GM21717 (cell line): Measurements from ENCODE around the gene MMRN2.
"Not testable (repeated sequence)": the region's sequence is repeated elsewhere in the genome, so short reads cannot be mapped to it uniquely, and the experiment has no call there.

Source experiments
- ATAC-seq: cut with Tn5 transposase; IDR thresholded peaks from one replicate; pipeline ENCODE4 v1.9.1; 2021; ENCODE audit warnings: mild to moderate bottlenecking, moderate library complexity; ENCODE audit not compliant: unreplicated experiment

Gene MMRN2, protein sequence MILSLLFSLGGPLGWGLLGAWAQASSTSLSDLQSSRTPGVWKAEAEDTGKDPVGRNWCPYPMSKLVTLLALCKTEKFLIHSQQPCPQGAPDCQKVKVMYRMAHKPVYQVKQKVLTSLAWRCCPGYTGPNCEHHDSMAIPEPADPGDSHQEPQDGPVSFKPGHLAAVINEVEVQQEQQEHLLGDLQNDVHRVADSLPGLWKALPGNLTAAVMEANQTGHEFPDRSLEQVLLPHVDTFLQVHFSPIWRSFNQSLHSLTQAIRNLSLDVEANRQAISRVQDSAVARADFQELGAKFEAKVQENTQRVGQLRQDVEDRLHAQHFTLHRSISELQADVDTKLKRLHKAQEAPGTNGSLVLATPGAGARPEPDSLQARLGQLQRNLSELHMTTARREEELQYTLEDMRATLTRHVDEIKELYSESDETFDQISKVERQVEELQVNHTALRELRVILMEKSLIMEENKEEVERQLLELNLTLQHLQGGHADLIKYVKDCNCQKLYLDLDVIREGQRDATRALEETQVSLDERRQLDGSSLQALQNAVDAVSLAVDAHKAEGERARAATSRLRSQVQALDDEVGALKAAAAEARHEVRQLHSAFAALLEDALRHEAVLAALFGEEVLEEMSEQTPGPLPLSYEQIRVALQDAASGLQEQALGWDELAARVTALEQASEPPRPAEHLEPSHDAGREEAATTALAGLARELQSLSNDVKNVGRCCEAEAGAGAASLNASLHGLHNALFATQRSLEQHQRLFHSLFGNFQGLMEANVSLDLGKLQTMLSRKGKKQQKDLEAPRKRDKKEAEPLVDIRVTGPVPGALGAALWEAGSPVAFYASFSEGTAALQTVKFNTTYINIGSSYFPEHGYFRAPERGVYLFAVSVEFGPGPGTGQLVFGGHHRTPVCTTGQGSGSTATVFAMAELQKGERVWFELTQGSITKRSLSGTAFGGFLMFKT

DNA sequence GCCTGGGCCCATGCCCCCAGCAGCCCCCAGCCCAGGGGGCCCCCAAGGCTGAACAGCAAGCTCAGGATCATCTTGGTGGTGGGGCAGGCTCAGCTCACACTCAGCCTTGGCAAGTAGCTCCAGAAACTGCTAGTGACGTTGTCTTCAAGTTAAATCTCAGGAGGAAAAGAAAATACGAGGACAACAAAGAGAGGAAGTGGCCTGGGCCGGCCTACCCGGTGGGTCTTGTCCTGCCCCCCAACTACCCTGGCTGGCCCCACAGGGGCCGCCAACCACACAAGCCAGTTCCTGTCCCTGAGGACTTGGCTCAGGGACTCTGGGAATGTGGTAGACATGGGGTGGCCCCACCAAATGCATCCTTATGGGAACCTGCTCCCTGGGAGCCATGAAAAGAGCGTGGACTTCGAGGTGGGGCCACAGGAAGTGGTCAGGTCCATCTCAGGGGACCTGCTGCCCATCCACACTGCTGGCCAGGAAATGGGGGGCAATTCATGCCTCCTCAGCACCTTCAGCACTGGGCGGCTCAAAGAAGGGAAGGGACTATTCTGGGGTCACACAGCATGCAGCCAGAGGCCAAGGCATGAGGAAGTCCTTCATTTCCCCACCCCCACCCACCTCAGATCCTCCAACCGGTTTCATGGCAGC, at the start of gene MMRN2:
TSS of gene MMRN2 (minus strand) at position 145 of the 645 bp plus-strand sequence. CDS start at position 71, 74 bp downstream.
- ATAC-seq: no peak

DNA sequence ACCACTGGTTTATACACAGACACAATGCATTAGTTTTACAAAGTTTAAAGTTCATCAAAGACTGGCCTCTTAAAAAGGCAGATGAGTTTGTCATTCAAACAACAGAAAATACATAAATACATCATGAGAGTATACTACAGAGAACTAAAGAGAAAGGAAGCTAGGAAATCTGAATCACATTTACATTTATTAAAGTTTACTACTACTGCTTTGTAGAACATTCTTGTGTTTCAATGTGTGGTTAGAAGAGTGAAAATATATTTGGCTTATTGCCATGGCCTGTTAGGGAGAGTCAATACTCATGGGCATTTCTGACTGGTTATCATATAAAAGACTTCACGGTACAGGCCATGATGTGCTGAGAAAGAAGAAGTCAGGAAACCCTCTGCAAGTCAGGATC, 49.7 kb upstream of the MMRN2 start:
- not testable (repeated sequence) for ATAC-seq

DNA sequence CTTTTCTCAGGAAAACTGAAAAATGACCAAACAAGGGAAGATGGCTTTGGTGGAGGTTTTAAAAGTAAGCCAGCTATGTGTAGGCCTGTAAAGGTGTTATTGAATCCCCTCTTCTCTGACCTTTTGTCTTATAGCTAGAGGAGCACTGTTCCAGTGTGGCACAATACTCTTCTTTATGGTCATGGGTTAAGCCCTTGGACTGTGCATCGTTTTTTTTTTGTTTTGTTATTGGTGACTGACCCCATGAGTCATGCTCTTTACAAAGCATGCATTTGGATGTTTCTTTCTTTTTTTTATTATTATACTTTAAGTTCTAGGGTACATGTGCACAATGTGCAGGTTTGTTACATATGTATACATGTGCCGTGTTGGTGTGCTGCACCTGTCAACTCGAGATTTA, 43.1 kb upstream of the MMRN2 start:
- no peak for ATAC-seq

DNA sequence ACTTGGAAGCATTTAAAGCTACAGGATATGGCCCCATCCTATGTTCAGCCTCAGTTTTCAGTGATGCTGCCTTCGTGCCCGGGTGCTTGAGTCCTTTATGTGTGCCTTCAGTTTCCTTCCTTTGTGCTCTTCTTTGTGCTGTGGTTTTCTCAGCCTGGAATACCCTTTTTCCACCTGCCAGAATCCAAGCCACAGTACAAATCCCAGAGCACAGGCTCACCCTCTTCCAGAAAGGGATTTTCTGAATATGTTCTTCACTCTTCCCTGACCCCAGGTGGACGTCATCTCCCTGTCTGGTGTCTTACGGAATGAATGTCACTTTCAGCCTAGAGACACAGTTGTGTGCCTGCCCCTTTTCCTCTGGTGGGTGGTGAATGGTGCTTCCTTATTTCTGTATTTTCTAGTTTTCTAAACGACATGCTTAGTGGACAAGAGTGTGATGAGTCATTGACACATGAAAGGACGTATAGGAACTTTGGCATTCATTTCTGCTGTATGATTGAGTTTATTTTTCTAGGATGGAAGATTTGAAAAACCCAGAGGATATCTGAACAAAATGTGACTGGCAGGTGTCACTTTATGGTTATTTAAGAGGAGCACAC, 42.5 kb upstream of the MMRN2 start:
- not testable (repeated sequence) for ATAC-seq

DNA sequence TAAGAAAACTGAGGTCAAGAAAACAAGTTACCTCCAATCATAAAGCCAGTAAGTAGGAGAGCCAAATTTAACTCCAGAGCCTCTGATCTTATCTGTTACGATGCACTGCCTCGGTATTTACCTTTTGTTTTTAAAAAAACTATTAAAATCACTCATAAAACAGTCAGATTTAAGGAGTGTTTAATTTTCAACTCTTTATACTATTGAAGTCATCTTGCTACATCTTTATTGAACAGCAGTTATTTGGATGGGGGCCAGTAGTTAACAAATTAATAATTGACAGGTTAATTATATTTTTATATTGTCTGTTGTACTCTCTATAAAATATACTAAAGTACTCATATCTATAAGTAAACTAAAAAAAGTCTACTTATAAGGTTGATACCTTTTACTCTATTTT, 35.5 kb upstream of the MMRN2 start:
- no peak for ATAC-seq

DNA sequence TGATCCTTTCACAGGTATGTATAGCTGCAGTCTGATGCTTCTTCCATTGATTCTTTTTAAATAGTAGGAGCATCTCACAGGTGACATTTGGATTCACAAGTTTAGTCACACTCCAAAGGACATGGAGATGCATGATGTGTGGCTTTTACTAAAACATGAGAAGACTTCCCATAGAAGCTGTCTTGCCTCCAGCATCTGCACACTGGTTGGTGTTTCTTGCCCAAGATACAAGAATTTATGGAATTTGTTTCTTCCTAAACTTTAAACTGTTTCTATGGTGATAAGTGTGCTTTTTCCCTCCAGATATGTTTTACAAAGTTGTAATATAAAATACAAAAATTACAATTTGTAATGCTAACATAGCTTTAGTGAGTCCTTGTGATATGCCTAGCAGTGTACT, 35.0 kb upstream of the MMRN2 start:
- ATAC-seq: no peak

DNA sequence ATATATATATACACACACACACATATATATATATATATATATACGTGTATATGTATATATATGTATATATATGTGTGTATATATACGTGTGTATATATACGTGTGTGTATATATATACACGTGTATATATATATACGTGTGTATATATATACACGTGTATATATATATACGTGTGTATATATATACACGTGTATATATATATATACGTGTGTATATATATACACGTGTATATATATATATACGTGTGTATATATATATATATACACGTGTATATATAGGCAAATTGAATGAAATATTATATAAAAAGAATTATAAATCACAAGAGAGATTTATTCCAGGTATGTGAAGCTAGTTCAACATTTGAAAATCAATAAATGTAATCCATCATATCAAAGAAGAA, 33.9 kb upstream of the MMRN2 start:
- not testable (repeated sequence) for ATAC-seq

DNA sequence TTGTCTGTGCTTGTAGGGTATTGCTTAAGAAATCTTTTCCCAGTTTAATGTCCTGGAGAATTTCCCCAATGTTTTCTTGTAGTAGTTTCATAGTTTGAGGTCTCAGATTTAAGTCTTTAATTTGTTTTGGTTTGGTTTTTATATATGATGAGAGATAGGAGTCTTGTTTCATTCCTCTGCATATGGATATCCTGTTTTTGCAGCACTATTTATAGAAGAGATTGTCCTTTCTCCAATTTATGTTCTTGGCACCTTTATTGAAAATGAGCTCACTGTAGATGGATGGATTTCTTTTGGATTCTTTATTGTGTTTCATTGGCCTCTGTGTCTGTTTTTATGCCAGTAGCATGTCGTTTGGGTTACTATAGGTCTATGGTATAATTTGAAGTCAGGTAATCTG, 31.1 kb upstream of the MMRN2 start:
- no peak for ATAC-seq

DNA sequence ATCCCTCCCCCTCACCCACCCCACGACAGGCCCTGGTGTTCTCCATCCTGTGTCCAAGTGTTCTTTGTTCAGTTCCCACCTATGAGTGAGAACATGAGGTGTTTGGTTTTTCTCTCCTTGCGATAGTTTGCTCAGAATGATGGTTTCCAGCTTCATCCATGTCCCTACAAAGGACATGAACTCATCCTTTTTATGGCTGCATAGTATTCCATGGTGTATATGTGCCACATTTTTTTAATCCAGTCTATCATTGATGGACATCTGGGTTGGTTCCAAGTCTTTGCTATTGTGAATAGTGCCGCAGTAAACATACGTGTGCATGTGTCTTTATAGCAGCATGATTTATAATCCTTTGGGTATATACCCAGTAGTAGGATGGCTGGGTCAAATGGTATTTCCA, 27.1 kb upstream of the MMRN2 start:
- not testable (repeated sequence) for ATAC-seq

DNA sequence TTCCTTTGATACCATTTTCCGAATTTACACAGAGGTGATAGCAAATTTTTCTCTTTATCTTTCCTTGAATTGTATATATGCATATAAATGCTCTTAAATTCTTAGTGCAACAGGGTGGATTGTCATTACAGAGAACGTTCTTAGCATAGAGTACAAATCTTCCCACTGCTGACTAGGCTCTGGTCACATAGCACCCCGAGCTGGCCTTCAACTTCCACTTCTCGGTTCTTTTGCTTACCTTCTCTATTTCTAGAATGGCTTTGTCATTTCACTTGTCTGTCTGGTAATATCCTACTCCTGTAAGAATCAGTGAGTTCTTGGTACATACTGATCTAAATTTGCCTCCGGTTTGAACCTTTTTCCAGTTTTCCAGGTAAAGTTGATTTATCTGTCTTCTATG, 24.3 kb upstream of the MMRN2 start:
- ATAC-seq: no peak

DNA sequence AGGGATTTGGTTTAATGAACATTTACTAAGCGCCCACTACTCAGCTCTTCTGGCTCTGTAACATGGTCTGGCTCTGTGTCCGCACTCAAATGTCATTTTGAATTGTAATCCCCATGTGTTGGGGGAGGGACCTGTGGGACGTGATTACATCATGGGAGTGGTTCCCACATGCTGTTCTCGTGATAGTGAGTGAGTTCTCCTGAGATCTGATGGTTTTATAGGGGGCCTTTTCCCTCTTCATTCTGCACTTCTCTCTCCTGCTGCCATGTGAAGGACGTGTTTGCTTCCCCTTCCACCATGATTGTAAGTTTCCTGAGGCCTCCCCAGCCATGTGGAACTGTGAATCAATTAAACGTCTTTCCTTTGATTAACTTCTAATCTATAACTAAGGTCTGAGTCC, 23.6 kb upstream of the MMRN2 start:
- ATAC-seq: not testable (repeated sequence)

DNA sequence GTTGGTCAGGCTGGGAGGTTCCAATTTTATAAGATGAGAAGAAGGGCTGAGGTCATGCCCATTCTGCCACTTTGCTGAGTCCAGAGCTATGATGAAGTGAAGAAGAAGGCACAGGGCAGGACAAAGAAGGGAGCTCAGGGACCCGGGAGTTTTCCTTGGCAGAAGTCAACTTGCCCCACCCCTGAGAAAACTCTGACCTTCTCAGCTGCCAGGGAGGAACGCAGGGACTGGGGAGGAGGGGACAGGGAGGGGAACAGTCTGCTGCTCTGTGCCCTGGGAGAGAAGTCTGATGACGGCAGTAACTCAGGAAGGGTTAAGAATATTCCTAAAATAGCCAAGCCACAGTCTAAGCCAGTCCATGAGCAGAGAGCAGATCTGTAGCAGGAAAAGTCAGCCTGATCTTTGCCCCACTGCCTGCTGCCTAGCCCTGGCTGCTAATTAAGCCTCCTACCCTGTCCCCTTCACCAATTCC, 22.6 kb upstream of the MMRN2 start:
- no peak for ATAC-seq

DNA sequence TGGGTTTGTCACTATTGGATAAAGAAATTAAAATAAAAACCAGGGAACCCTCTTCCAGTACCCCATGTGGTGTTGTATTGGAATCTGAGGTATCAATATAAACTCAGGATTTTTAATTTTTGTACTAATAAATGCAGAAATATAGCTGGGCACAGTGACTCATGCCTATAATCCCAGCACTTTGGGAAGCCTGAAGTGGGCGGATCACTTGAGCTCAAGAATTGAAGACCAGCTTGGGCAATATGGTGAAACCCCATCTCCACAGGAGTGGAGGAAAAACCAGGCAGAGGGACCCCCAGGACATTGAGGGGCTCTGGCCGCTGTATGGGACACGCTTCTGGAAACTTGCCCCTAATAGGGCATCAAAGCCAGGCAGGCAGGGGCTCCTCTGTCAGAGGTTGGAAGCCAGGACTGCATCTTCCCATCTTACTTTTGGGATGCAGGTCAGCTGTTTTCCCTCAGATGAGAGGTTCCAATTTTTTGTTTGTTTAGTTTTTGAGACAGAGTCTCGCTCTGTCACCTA, 21.9 kb upstream of the MMRN2 start:
- ATAC-seq: no peak

DNA sequence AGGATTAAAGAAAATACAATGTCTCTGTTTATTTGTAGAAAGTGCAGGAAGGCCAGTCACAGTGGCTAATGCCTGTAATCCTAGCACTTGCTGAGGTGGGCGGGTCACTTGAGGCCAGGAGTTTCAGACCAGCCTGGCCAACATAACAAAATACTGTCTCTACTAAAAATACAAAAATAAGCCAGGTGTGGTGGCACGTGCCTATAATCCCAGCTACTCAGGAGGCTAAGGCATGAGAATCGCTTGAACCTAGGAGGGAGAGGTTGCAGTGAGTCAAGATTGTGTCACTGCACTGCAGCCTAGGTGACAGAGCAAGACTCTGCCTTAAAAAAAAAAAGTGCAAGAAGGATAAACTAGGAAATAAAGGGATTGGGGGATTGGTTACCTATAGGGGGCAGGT, 21.0 kb upstream of the MMRN2 start:
- ATAC-seq: not testable (repeated sequence)

DNA sequence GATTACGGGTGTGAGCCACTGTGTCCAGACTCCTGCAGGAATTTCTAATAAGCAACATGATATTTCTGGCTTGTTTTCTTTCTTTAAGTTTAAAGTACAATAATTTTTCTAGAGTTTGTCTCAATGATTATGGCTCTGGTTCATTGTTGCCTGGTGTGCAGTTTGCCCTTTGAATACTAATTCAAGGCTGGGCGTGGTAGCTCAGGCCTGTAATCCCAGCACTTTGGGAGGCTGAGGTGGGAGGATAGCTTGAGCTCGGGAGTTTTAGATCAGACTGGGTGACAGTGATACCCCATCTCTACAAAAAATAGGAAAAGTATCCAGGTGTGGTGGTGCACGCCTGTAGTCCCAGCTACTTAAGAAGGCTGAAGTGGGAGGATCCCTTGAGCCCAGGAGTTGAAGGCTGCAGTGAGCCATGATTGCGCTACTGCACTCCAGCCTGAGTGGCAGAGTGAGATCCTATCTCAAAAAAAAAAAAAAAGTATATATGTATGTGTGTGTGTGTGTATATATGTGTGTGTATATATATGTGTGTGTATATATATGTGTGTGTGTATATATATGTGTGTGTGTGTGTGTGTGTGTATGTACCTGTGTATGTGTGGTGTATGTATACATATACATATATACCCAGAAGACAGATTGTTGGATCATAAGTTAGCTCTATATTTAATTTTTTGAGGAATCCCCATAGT, 19.1 kb upstream of the MMRN2 start:
- no peak for ATAC-seq

DNA sequence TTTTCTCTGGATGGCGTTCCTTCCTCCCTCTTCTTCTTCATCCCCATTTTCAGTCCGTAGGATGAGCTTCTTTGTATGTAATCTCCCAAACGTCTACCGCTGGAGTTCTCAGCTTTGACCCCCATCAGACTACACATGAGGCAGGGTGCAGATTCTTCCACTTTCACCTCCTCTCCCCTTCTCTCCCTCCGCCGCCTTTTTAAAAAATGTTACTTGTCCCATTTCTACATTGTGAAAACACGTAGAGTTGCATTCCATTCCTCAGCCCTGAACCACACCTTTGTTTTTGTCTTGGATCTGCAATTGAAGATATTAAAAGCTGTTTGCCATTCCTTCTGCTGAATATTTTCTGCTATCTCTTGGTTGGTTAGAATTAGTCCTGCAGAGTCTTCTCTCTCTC, 17.1 kb upstream of the MMRN2 start:
- no peak for ATAC-seq

DNA sequence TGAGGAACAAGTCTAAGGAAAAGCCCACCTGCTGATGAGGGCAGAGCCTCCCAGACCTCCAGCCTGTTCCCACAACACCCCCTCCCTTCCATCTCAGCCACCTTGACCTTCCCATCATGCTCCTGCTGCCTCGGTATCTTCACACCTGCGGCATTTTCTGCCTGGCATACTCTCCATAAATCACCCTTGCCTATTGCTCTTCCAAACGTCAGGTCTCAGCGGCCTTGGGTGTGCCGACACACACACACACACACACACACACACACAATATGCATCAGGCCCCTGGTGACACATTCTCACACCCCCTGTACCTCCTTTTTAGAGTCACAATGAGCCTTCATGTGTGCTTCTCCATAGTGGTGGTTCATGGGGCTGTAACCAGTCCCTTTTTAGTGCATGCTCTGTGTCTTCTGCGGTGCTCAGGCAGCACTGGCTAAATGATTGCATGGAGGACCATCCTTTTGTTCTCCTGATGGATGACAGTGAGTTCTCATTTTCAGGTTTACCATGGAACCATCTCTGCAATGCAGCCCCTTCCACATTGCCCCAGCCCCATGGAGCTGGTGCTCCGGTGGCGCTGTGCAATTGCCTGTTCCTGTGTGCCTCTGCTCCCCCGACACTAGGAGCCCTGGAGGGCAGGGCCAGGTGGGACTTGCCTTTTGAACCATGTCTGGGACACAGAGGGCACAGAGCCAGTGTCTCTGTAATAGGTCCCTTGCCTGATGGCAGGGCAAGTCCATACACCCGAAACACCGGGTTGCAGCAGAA, 15.4 kb upstream of the MMRN2 start:
- no peak for ATAC-seq

DNA sequence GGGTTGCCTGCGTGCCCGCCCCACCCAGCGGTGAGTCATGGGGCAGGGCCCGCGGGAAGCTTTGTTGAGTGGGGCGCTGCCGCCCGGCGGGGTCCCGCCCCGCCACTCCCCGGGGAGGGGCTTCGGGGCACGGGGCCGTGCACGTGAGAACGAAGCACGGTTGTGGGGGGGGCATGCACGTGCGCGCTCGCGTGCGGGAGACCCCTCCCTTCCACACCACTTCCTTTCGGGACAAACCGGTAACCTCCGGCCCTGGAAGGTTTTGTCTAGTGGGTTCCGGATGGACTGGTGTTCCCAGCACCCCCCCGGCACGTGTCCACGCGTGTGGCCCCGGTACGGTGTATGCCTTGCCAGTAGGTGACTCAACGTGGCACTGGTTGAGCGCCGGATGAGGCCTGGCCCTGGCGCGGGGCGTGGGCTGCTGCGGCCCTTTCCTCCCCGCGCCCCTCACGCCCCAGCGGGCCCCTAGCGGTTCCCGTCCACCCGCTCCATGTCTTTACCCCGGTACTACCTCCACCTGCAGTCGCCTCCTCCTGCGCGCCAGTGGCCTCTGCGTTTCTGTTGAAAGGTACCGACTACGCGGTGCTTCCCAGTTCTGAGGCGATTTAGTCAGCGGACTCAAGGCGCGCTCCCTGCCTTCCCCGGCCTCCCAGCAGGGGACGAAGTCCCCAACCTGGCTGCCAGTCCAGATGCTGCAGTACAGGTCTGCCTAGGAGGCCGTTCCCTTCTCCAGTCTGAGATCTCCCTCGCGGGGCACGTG, 14.0 kb upstream of the MMRN2 start:
- ATAC-seq: peak; percentile 75

DNA sequence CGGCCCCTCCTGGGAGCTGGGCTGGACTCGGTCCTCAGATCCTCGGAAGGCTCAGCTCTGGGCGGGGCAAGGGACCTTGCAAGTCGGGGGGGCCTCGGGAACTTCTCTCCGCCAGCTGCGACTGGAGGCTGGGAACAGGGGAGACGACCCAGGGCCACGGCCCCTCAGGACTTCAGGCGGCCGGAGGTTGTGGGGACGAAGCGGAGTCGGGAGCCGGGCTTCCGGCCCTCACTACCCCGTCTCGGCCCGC, 13.5 kb upstream of the MMRN2 start:
- no peak for ATAC-seq
